Body of pancreas (tissue), 4 donors: ENCODE data around the gene CCNA1.

Experiments
- POLR2A ChIP-seq, 3 donors: fragments of 450-650 bp; IDR thresholded peaks; one replicate each; pipeline ENCODE4 v1.6.1; 2016; ENCODE audit warnings: antibody characterized with exemption in 3 of 3, mild to moderate bottlenecking in 2 of 3
- TF ChIP-seq, protein P1 (sequence below), 7 experiments: fragments of 450-650 bp in 4 of 7; fragments of 200-600 bp in 3 of 7; sonication (generic) in 3 of 7; IDR thresholded peaks; one replicate each; pipeline ENCODE4 v1.5.1; 2016 to 2019; ENCODE audit warnings: antibody characterized with exemption in 7 of 7

DNA sequence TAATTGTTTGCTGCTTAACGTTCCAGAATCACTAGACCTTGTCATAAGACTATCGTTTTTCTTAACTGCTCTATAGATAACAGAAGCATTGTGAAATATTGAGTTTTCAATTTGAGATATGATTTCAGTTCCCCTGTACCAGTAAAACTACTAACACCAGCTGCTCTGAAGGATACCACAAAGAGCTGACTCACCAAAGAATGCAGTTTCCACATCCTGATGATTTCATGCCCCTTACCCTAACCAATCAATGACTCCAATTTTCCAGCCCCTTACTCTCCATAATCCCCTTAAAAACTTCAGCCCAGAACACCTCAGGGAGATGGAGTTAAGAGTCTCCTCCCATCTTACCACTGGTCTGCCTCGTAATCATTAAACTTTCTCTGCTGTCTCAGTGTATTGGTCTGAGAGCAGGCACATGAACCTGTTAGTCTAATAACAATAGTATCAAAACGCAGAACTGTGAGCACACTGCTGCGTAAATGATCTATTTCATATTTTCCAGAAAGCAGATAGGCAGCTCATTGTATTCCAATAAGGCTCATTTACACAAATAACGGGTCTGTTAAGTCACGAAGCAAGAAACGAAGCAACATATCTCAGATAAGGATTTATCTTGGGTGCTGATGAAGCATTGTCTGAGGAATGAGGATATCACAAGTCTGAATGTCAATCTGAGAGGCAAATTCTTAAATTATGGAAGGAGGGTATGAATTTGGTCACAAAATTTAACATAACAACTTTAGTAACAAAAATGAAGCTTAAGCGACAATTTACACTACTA is 14.1 kb upstream of the CCNA1 start:
- TF ChIP-seq, protein P1, sequence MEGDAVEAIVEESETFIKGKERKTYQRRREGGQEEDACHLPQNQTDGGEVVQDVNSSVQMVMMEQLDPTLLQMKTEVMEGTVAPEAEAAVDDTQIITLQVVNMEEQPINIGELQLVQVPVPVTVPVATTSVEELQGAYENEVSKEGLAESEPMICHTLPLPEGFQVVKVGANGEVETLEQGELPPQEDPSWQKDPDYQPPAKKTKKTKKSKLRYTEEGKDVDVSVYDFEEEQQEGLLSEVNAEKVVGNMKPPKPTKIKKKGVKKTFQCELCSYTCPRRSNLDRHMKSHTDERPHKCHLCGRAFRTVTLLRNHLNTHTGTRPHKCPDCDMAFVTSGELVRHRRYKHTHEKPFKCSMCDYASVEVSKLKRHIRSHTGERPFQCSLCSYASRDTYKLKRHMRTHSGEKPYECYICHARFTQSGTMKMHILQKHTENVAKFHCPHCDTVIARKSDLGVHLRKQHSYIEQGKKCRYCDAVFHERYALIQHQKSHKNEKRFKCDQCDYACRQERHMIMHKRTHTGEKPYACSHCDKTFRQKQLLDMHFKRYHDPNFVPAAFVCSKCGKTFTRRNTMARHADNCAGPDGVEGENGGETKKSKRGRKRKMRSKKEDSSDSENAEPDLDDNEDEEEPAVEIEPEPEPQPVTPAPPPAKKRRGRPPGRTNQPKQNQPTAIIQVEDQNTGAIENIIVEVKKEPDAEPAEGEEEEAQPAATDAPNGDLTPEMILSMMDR (IDR thresholded peaks at IDR 0.05) = no peak
- TF ChIP-seq POLR2A (IDR thresholded peaks at IDR 0.05) = no peak
